KG1 (cell line): ENCODE measurements around the gene RNASEH2A.

ENCODE experiments used
- DNase-seq: peaks from one replicate; lab custom pipeline; 2025; lab: John Stamatoyannopoulos, UW

The RNASEH2A gene

GRCh38 chr19:12859546-12859945, 53.2 kb downstream of the RNASEH2A start:
- no peak for DNase-seq
